Frontal cortex (tissue), 1 donor: ENCODE data around the gene NME9. TPM values are rescaled to one million over a fixed set of nuclear protein-coding genes. Genes with fewer than 3 reads are reported as not detected.

Experiments used
- total RNA-seq: library from RNA; depleted of rRNA; stranded (reverse); fragments of >200 nt; gene quantifications from one replicate; pipeline ENCODE4 v1.2.3, GENCODE V29; 2014

Gene NME9
- total RNA-seq, 1 donor from 2014 or later = 1.6 TPM

Other genes with a start within 250 kb of the NME9 start
- gene DZIP1L, start 214.2 kb downstream of the NME9 start, total RNA-seq = 4.5 TPM
- not detected for gene A4GNT, start 197.5 kb downstream of the NME9 start, total RNA-seq
- 41.6 TPM for gene DBR1, start 154.9 kb downstream of the NME9 start, total RNA-seq
- 104 TPM for gene ARMC8, start 142.6 kb downstream of the NME9 start, total RNA-seq
- 66.0 TPM for gene MRAS, start 18.7 kb upstream of the NME9 start, total RNA-seq
- gene ESYT3, start 104.8 kb upstream of the NME9 start, total RNA-seq = 0.41 TPM